Measurements from ENCODE around the gene SCYGR6. TPM values are rescaled to one million over a fixed set of nuclear protein-coding genes. Genes with fewer than 3 reads are reported as not detected.

SCYGR6 gene
- total RNA-seq (2011; cell fraction: chromatin; rRNA removed; ENCODE audit: low replicate concordance) = not detected in 2 replicates
- not detected in 2 replicates for total RNA-seq (2011; cell fraction: nucleolus; rRNA removed)
- total RNA-seq (2011; cell fraction: nucleoplasm; rRNA removed) = not detected in 2 replicates
- not detected in 2 replicates for total RNA-seq (2014; rRNA removed)
- total RNA-seq (2014; rRNA removed; fragmentation: Illumina TruSeq; extraction: Trizol) = not detected in 2 replicates
- not detected in 2 replicates for total RNA-seq (2015; rRNA removed; fragmentation: Illumina TruSeq; extraction: Trizol)
- total RNA-seq (2021) = not detected in 2 replicates
- polyA plus RNA-seq (2011; rRNA removed) = not detected in 2 replicates
- polyA plus RNA-seq (2011; cell fraction: cytosol; rRNA removed) = not detected in 2 replicates
- not detected in 2 replicates for polyA plus RNA-seq (2011; cell fraction: nucleus; rRNA removed)
- polyA plus RNA-seq (2012) = not detected in 2 replicates
- not detected in 2 replicates for polyA plus RNA-seq (2014; fragmentation: Illumina TruSeq; extraction: Trizol)
- polyA plus RNA-seq (2014; fragmentation: Nextera tagmentation; extraction: Ambion mirVana) = not detected
- polyA plus RNA-seq (2014; rRNA removed) = not detected in 2 replicates
- polyA minus RNA-seq (2011; rRNA and poly(A)+ RNA removed) = not detected in 2 replicates
- polyA minus RNA-seq (2011; cell fraction: cytosol; rRNA and poly(A)+ RNA removed) = not detected in 2 replicates
- not detected in 2 replicates for polyA minus RNA-seq (2011; cell fraction: nucleus; rRNA and poly(A)+ RNA removed)
- Bru-seq, nascent RNA = not detected
- not detected for BruChase-seq, experiment 1, labeled RNA remaining after a 2-hour chase
- BruChase-seq, experiment 2, labeled RNA remaining after a 6-hour chase = not detected
- long read RNA-seq, experiment 1 = 0 reads
- long read RNA-seq, experiment 2 = 0 reads
- long read RNA-seq, experiment 3 = 0 reads

GRCh38 chr2:227724394-227725039, at the start of gene SCYGR6:
SCYGR6 (minus strand) TSS chr2:227724757; CDS start chr2:227724757, 0 bp downstream.
- intact Hi-C loops (cut with micrococcal nuclease) (no loop called here), in situ Hi-C loops (cut with MboI) (no loop called here)
- no TSS peak for BruUV-seq (replicated peaks)
- Histone ChIP-seq H3K36me3 (ENCODE audit: control insufficient read depth, insufficient read depth, low read length) (no peaks in the 10 kb centered on the region), H3K4me1 (replicated peaks in 1 of 2; ENCODE audit: control insufficient read depth in 2 of 2, insufficient read depth in 2 of 2, low read length in 2 of 2) (no peaks in the 10 kb centered on the region), H2AFZ (ENCODE audit: low read depth, low read length) (no peak within 1 kb of the TSS), H3K79me2 (ENCODE audit: control insufficient read depth, insufficient read depth, low read length) (no peaks in the 10 kb centered on the region), H3K4me2 (ENCODE audit: insufficient read depth, low read length) (no peak within 1 kb of the TSS), H3K9me3 (replicated peaks; ENCODE audit: control insufficient read depth, insufficient read depth, low read depth, low read length) (no peaks in the 10 kb centered on the region), H3K27me3 (ENCODE audit: control insufficient read depth in 2 of 2, insufficient read depth in 2 of 2, low read length in 2 of 2) (peaks cover 0 to 7% of the 10 kb centered on the region in 2 experiments; a peak in 1 of 5 replicates), H3K9me1 (ENCODE audit: control insufficient read depth, insufficient read depth, low read length) (no peaks in the 10 kb centered on the region), H3K9ac (ENCODE audit: insufficient read depth in 1 of 2, low read depth in 2 of 2, low read length in 2 of 2) (no peak within 1 kb of the TSS), H3K27ac (ENCODE audit: extremely low read depth, low read depth, low read length) (no peak within 1 kb of the TSS), H3K4me3 (no peak within 1 kb of the TSS), H4K20me1 (replicated peaks; ENCODE audit: control insufficient read depth, insufficient read depth, low read length) (no peaks in the 10 kb centered on the region)
- TF ChIP-seq ZBTB9 (CRISPR knock-in tag; IDR thresholded peaks at IDR 0.05) (peak; percentile 92), SMARCB1 (IDR thresholded peaks at IDR 0.05; ENCODE audit: insufficient read length, low read depth) (no peak)
- 4% methylated on average over 10 of the region's 15 CpGs for WGBS (ENCODE audit: insufficient coverage, low coverage, missing lambda C conversion rate)
- ATAC-seq (no peak), DNase-seq (ENCODE audit: extremely low read depth in 1 of 4, low spot score in 3 of 4) (no peak), FAIRE-seq (no peak)
- ChIA-PET CTCF (ENCODE audit: low intra/inter-chr PET ratio) (no interaction called here), POLR2A (no interaction called here)

Measured in K562 (cell line).